Lower leg skin (tissue), 4 donors: ENCODE data around the gene ECE1. TPM values are rescaled to one million over a fixed set of nuclear protein-coding genes. Genes with fewer than 3 reads are reported as not detected.

ENCODE experiments used
- DNase-seq, 2 donors: peaks; one replicate each; pipeline ENCODE4 v3.0.0-alpha.2; 2019; ENCODE audit warnings: low spot score in 2 of 2
- H3K4me3 ChIP-seq: fragments of 200-600 bp; sonication (generic); 2 replicates; pipeline ENCODE4 v1.5.1; 2017; ENCODE audit warnings: mild to moderate bottlenecking, low read depth; ENCODE audit not compliant: poor library complexity, severe bottlenecking
- CTCF ChIP-seq, 3 donors: fragments of 450-650 bp; IDR thresholded peaks; one replicate each; pipeline ENCODE4 v1.5.1; 2016; ENCODE audit warnings: antibody characterized with exemption in 3 of 3, mild to moderate bottlenecking in 3 of 3, moderate library complexity in 2 of 3
- POLR2A ChIP-seq, 2 donors: fragments of 450-650 bp; IDR thresholded peaks; one replicate each; pipeline ENCODE4 v1.6.1; 2016 to 2017; ENCODE audit warnings: antibody characterized with exemption in 2 of 2, mild to moderate bottlenecking in 1 of 2, moderate library complexity in 1 of 2
- WGBS, 2 donors: methylation state at CpG; one replicate each; pipeline ENCODE4 v1.1.5; 2018; 5-methylcytosine and 5-hydroxymethylcytosine counted together
- intact Hi-C: fragments of 100-400 bp; cut with DNase I; formaldehyde crosslinking; loops from one replicate; pipeline ENCODE4 v1.15.0; 2023; ENCODE audit warnings: low total_unique reads
- total RNA-seq, 4 donors: library from RNA; depleted of rRNA; stranded (reverse); fragments of >200 nt; gene quantifications; one replicate each; pipeline ENCODE4 v1.1.0, GENCODE V29; 2016

ECE1 gene
- 10 to 100 TPM; 37.1 to 68.9 (median 48.3) TPM for total RNA-seq

GRCh38 chr1:21289700-21290545 is at the start of gene ECE1:
TSS of gene ECE1 (minus strand) at chr1:21290463. CDS start at chr1:21290414, 49 bp downstream.
- WGBS, 2 donors: 0 to 2% methylated on average over 11 to 37 of the region's 90 CpGs
- peak in 1 of 2 donors; percentile 93 for DNase-seq
- no peak for TF ChIP-seq CTCF (IDR thresholded peaks at IDR 0.05)
- no peak for TF ChIP-seq POLR2A (IDR thresholded peaks at IDR 0.05)
- intact Hi-C loops: no loop called here
- peak within 1 kb of the TSS; percentile 29 for H3K4me3 ChIP-seq

GRCh38 chr1:21339356-21340229 is 49.3 kb upstream of the ECE1 start:
- 86 to 92% methylated on average over 9 of the region's 9 CpGs for WGBS, 2 donors
- intact Hi-C loops: no loop called here
- no peak for DNase-seq
- H3K4me3 ChIP-seq: no peak overlapping the region
- no peak for TF ChIP-seq CTCF (IDR thresholded peaks at IDR 0.05)
- TF ChIP-seq POLR2A (IDR thresholded peaks at IDR 0.05): no peak

- 62 to 66% methylated on average over 10 of the region's 10 CpGs for WGBS, 2 donors
- no peak overlapping the region for H3K4me3 ChIP-seq
- peak; percentile 69 to 92 for DNase-seq
- intact Hi-C loops: no loop called here
- TF ChIP-seq CTCF (IDR thresholded peaks at IDR 0.05) (peak in 1 of 3 donors; percentile 86), POLR2A (IDR thresholded peaks at IDR 0.05) (no peak)
Measured at GRCh38 chr1:21338573-21339355, 48.5 kb upstream of the ECE1 start.

GRCh38 chr1:21337928-21338572 is 47.8 kb upstream of the ECE1 start:
- no peak for TF ChIP-seq POLR2A (IDR thresholded peaks at IDR 0.05)
- WGBS, 2 donors: 34 to 37% methylated on average over 7 of the region's 7 CpGs
- intact Hi-C loops: no loop called here
- H3K4me3 ChIP-seq: no peak overlapping the region
- DNase-seq: peak; percentile 95 to 99

- intact Hi-C loops: no loop called here
- WGBS, 2 donors: 62 to 67% methylated on average over 8 of the region's 8 CpGs
- no peak for DNase-seq
- no peak overlapping the region for H3K4me3 ChIP-seq
- TF ChIP-seq CTCF (IDR thresholded peaks at IDR 0.05) (no peak), POLR2A (IDR thresholded peaks at IDR 0.05) (no peak)
Measured at GRCh38 chr1:21337454-21337927, 47.2 kb upstream of the ECE1 start.
